BJ (cell line): ENCODE results near the gene FOXC2. TPM values are rescaled to one million over a fixed set of nuclear protein-coding genes. Genes with fewer than 3 reads are reported as not detected.

ENCODE experiments used
- CTCF ChIA-PET: fragments of 350-600 bp; formaldehyde crosslinking; extraction: SDS; loops from one replicate; lab custom pipeline; 2021; ENCODE audit warnings: antibody characterized with exemption, inconsistent platforms; lab: Yijun Ruan, JAX
- POLR2A ChIA-PET: fragments of 300-600 bp; sonication (Branson Sonifier 250); formaldehyde crosslinking; extraction: SDS; loops from one replicate; lab custom pipeline; 2021; ENCODE audit warnings: antibody characterized with exemption; lab: Charles Lee
- DNase-seq: peaks from one replicate; pipeline ENCODE4 v3.0.0-alpha.2; 2011; ENCODE audit warnings: low read depth
- H3K27me3 ChIP-seq: 2 replicates; pipeline ENCODE4 v1.6.0; 2011; ENCODE audit warnings: low read length; ENCODE audit not compliant: control insufficient read depth, insufficient read depth
- H3K36me3 ChIP-seq: 2 replicates; pipeline ENCODE4 v1.5.1; 2011; ENCODE audit warnings: low read length; ENCODE audit not compliant: control insufficient read depth, insufficient read depth
- H3K4me3 ChIP-seq: 2 replicates; pipeline ENCODE4 v1.5.1; 2011; ENCODE audit warnings: low read depth, mild to moderate bottlenecking, control low read depth, low read length
- CTCF ChIP-seq: IDR thresholded peaks from 2 replicates; pipeline ENCODE4 v1.5.1; 2011; ENCODE audit warnings: low read depth, mild to moderate bottlenecking, control low read depth, inconsistent platforms, low read length, moderate library complexity; ENCODE audit not compliant: insufficient read depth
- polyA plus RNA-seq: library from polyadenylated mRNA; depleted of rRNA; stranded (reverse); fragments of >200 nt; gene quantifications from 2 replicates; pipeline ENCODE4 v1.2.3, GENCODE V29; 2011

The FOXC2 gene
- polyA plus RNA-seq, 1 experiment: 0.63 TPM

- Histone ChIP-seq H3K4me3 (no peak overlapping the region), H3K27me3 (peaks cover 3% of the 10 kb centered on the region), H3K36me3 (peaks cover 5% of the 10 kb centered on the region)
- no peak for DNase-seq
- TF ChIP-seq CTCF: peak; percentile 88
- ChIA-PET POLR2A (no interaction called here), CTCF (interaction anchor here (0.7 to 7.0 kb wide), 19 partner anchors 9 to 700 kb away, joined by 3 to 367 read pairs (median 3); partner anchors contain the start of gene FOXF1)
Observed at GRCh38 chr16:86519649-86520316, 46.8 kb upstream of the FOXC2 start.

- DNase-seq: no peak
- CTCF ChIA-PET: interaction anchor here (0.5 to 7.0 kb wide), 22 partner anchors 9 to 707 kb away, joined by 3 to 367 read pairs (median 3); no protein-coding TSS in a partner anchor
Observed at GRCh38 chr16:86520317-86521210, 46.1 kb upstream of the FOXC2 start.

GRCh38 chr16:86521236-86522197 is 45.1 kb upstream of the FOXC2 start:
- ChIA-PET POLR2A (no interaction called here), CTCF (interaction anchor here (0.5 to 7.0 kb wide), 7 partner anchors 8 to 448 kb away, joined by 3 to 367 read pairs (median 5); no protein-coding TSS in a partner anchor)
- no peak for DNase-seq
- Histone ChIP-seq H3K4me3 (no peak overlapping the region), H3K36me3 (peaks cover 1% of the 10 kb centered on the region), H3K27me3 (peaks cover 3% of the 10 kb centered on the region)
- no peak for TF ChIP-seq CTCF

More at GRCh38 chr16:86520317-86521210, 46.1 kb upstream of the FOXC2 start:
- POLR2A ChIA-PET: no interaction called here
- peaks cover 3% of the 10 kb centered on the region for H3K27me3 ChIP-seq
- TF ChIP-seq CTCF: no peak
- H3K36me3 ChIP-seq: peaks cover 4% of the 10 kb centered on the region
- H3K4me3 ChIP-seq: no peak overlapping the region; the same call in 1 of the 2 replicates

DNA sequence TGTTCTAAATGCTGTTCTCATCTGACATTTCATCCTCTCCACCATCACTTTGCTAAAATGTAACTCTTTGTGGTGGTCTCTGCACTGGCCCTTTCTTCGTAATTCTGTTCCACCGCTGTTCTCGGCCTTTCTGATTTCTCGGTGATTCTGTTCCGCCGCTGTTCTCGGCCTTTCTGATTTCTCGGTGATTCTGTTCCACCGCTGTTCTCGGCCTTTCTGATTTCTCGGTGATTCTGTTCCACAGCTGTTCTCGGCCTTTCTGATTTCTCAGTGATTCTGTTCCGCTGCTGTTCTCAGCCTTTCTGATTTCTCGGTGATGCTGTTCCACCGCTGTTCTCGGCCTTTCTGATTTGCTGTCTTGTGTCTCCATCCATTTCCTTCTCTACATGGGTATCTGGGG is 44.0 kb upstream of the FOXC2 start:
- no peak for TF ChIP-seq CTCF
- CTCF ChIA-PET: interaction anchor here (0.6 to 0.7 kb wide), 2 partner anchors 452 to 675 kb away, joined by 3 read pairs; no protein-coding TSS in a partner anchor
- H3K4me3 ChIP-seq: no peak overlapping the region
- H3K36me3 ChIP-seq: no peaks in the 10 kb centered on the region
- POLR2A ChIA-PET: no interaction called here
- DNase-seq: no peak
- H3K27me3 ChIP-seq: peaks cover 3% of the 10 kb centered on the region
